Heart left ventricle (tissue), 13 donors: ENCODE measurements around the gene GNG7.

Source experiments
- POLR2A ChIP-seq, 2 donors: fragments of 450-650 bp; IDR thresholded peaks; one replicate each; pipeline ENCODE4 v1.6.1; 2017; ENCODE audit warnings: antibody characterized with exemption in 2 of 2, mild to moderate bottlenecking in 2 of 2, moderate library complexity in 2 of 2
- TF ChIP-seq, protein P1 (sequence below), 12 donors: fragments of 200-600 bp; sonication (generic) in 4 of 12; IDR thresholded peaks; one replicate each; pipeline versions ENCODE4 v1.5.0 to v1.8.0; 2018 to 2022; ENCODE audit warnings: antibody characterized with exemption in 12 of 12, mild to moderate bottlenecking in 5 of 12
- donor health status: ischemic (EF 13 %, LVEDD 7.1; RV severe dilation, severe dysfunction).
- donor health status: DM: no; HTN: yes; CAD: no.
- donor health status: DM: no; HTN: no; CAD: no.
- donor health status: ischemic (EF 25% LVEDD 6.9; RV normal size, moderate dysfunction).
- donor health status: ischemic (EF 25% LVEDD 5.7; RV mildly dilated, moderate dysfunction).
- donor health status: ischemic (EF 35%, LVEDD 5.7; RV mildly dilated, moderate dysfunction).
- donor health status: nonischemic (EF 11% LVEDD 7.7; RV severe dilation, severe dysfunction).
- donor health status: DM: yes; HTN: yes; CAD: no.
- donor health status: PGD.
- donor health status: ischemic (EF 29% LVEDD 5.4; RV normal size, mild dysfunction).
- donor health status: nonischemic (EF 23%, LVEDD 6.1; RV moderate dilation, normal function).

DNA sequence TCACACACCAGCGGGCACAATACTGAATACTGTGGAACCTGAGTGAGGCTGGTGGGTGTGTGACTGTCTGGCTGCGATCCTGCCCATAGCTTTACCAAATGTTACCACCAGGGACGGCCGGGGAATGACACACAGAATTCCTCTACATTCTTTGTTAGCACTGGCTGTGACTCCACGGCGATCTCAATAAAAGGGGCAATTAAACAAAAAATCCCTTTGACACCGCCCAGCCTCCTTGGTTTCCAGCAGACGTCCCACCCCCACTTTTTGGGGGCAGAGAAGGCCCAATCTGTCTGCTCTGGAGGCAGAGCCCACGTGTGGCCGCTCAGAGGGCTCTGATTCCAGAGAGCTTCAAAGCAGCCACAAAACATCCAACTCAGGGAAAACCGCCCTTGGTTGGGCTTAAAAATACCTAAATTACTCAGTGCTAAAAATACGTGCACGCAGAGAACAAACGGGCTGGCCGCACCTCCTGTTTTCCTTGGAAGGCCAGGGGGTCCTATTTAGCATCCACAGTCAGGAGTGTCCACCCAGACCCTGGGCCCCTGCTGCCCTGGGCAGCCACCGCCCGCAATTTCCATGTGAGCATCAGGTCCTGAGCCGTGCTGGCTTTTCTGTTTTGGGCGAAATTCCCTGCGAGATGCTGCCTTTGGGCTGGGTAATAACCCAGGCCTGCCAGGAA lies 178.7 kb downstream of the GNG7 start:
- TF ChIP-seq, protein P1, sequence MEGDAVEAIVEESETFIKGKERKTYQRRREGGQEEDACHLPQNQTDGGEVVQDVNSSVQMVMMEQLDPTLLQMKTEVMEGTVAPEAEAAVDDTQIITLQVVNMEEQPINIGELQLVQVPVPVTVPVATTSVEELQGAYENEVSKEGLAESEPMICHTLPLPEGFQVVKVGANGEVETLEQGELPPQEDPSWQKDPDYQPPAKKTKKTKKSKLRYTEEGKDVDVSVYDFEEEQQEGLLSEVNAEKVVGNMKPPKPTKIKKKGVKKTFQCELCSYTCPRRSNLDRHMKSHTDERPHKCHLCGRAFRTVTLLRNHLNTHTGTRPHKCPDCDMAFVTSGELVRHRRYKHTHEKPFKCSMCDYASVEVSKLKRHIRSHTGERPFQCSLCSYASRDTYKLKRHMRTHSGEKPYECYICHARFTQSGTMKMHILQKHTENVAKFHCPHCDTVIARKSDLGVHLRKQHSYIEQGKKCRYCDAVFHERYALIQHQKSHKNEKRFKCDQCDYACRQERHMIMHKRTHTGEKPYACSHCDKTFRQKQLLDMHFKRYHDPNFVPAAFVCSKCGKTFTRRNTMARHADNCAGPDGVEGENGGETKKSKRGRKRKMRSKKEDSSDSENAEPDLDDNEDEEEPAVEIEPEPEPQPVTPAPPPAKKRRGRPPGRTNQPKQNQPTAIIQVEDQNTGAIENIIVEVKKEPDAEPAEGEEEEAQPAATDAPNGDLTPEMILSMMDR (IDR thresholded peaks at IDR 0.05): peak in 1 of 12 donors; percentile 6
- no peak for TF ChIP-seq POLR2A (IDR thresholded peaks at IDR 0.05)
